Activated CD4-positive, alpha-beta T cell treated with anti-CD3 and anti-CD28 coated beads, Interleukin-10, Interleukin-2, amounts not matched to agents 100 ng/mL and 50 ng/mL, durations not matched to agents 16 hours and 8 hours (primary cell): Measurements from ENCODE around the gene SRP9.
"Not testable (repeated sequence)": the region's sequence is repeated elsewhere in the genome, so short reads cannot be mapped to it uniquely, and the experiment has no call there.

Source experiments
- DNase-seq: peaks from one replicate; pipeline ENCODE4 v3.0.0-alpha.2; 2020

Gene SRP9

DNA sequence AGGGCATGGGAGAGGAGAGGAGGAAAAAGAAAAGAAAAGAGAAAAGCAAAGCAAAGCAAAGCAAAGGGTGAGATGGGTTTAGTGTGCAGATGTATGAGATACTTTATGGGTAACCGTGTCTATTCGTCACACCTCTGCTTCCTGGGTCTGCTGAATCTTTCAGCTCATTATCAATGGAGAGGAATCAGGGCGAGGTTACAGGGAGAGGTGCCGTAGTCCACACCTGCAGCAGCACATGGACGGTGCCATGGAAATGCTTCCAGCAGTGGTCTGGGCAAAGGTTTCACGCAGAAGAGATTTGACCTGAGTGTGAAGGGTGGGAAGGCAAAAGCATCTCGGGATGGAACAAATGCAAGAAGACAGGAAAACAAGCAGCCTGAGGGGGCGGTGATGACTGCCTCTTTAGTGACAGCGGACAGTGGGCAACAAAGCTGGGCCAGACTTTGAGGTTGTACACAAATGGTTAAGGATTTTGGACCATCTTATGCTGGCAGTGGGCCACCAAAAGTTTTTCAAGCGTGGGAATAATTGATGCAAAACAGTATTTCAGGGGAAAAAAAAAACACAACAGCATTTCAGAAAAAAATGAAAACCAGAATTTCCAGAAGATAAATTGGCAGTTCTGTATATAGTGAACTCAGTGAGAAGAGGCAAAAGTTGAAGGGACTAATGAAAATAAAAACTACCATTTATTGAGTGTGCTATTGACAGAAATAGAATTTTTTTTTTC lies 19.5 kb upstream of the SRP9 start:
- no peak for DNase-seq

DNA sequence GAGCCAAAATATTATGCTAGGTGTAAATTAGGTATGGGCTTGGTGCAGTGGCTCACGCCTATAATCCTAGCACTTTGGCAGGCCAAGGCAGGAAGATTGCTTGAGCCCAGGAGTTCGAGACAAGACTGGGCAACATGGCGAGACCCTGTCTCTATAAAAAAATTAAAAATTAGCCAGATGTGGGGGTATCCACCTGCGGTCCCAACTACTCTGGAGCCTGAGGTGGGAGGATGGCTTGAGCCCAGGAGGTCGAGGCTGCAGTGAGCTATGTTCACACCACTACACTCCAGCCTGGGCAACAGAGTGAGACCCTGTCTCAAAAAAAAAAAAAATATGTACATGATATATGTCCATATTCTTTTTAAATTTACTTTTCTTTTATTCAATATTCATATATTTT lies 17.7 kb upstream of the SRP9 start:
- not testable (repeated sequence) for DNase-seq

DNA sequence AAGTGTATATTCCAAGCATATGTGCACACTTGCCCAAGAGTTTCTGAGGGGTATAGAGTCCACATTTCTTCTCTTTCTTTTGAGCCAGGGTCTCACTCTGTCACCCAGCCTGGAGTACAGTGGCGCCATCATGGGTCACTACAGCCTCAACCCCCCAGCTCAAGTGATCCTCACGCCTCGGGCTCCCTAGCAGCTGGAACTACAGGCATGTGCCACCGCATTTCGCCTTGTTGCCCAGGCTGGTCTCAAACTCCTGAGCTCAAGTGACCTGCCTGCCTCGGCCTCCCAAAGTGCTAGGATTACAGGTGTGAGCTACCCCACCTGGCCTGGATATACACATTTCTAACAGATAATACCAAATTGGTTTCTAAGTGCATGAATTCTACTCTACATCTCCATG lies 17.1 kb upstream of the SRP9 start:
- DNase-seq, result no peak

DNA sequence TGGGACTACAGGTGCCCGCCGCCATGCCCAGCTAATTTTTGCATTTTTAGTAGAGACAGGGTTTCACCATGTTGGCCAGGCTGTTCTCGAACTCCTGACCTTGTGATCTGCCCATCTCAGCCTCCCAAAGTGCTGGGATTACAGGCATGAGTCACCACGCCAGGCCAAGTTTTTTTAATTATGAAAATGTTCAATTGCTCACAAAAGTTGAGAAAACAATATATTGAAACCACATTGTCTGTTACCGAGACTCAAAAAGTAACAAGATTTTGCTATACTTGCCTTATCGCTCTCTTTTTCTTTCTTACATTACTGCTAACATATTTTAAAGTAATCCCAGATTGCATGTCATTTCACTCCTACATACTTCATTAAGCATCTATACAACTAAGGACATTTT lies 16.2 kb upstream of the SRP9 start:
- DNase-seq, result not testable (repeated sequence)

DNA sequence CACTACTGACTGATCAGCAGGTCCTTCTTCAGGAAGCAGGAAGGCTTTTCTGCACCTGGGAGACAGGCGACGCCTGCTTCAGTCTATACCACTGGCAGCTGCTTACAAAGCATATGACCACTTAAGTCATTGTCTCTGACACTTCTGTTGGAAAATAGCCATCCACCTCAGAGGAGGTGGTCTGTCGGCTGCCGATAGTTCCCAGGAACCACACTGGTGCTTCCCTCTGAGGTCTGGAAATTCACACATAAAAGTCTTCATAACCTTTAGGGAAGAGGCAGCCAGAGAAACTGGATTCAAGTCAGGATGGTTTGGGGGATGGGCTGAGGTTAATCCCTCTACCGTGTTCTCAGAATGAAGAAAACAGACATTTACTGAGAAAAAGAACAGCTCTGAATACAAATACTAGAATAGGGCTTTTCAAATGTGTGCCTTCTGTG lies 15.6 kb upstream of the SRP9 start:
- no peak for DNase-seq

DNA sequence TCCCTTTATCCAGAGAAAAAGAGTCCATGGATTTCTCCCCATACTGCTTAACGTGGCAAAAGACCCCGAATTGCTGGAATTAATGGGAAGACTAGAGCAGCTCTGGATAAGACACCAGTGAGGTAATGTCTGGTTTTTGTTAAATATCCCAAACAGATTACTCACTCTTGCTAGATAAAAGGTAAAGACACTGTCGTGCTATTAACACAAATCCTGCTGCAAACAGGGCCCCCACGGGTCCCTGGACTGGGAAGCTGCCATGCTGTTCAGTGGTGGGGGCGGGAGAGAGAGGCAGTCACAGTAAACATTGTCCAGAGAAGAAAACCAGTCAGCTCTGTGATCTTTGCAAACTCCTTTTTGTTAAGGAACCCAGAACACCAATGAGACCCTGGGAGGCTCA lies 15.2 kb upstream of the SRP9 start:
- DNase-seq, result no peak

DNA sequence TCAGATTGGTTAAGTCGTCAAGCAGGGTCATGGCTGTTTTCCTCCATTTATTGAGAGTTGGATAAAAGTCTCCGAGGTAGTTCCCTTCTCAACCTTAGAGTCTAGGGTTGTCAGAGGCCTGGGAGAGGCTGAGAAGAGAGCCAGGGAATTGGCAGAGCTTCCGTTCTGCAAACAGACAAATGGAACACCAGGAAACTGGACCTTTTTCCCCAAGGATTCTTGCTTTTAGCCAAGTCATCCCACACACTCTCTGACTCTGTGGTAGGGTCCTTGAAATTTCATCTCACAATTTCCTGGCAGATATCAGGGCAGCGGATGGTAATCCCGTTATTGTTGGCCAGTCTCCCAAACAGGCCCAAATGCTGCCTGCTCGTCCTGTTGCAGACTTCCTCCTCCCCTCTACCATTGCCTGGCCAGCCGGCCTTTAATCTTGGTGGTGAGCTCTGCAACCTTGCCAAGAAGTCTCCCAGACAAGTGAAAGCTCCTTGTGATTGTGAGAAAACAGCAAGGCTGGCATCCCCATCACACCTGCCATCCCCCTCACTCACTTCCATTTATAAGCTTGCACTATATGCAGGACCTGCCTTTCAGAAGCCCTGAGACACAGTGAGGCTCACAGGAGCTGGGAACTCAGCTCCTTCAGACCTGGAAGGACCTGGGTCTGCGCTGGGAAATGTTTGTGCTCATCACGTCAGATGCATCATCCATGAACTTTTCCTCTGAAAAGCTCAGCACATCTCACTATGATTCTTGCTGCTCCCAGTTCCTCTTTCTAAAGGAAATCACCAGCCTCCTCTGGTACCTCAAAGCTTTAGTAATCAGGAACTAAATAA lies 13.7 kb upstream of the SRP9 start:
- DNase-seq, result no peak

DNA sequence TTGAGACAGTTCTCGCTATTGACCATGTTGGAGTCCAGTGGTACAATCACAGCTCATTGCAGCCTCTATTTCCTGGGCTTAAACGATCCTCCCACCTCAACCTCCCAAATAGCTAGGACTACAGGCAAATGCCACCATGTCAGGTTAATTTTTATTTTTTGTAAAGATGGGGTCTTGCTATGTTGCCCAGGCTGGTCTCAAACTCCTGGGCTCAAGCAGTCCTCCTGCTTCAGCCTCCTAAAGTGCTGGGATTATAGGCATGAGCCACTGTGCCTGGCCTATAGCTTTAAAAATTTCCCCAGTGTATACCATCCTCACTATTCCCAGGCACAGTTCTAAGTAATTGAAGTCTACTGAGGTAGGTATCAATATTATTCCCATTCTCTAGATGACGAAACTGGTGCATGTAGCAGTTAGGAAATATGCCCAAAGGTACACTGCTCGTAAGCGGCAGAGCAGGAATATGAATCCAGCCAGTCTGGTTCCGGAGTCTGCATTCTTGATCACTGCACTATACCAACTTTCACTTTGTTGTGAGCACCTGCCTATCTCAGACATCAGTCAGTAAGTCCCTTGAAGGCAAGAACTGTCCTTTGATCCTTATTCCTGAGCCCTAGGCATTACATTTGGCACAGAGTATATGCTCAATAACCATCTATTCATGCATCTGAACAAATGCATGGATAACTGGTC lies 11.5 kb upstream of the SRP9 start:
- no peak for DNase-seq

DNA sequence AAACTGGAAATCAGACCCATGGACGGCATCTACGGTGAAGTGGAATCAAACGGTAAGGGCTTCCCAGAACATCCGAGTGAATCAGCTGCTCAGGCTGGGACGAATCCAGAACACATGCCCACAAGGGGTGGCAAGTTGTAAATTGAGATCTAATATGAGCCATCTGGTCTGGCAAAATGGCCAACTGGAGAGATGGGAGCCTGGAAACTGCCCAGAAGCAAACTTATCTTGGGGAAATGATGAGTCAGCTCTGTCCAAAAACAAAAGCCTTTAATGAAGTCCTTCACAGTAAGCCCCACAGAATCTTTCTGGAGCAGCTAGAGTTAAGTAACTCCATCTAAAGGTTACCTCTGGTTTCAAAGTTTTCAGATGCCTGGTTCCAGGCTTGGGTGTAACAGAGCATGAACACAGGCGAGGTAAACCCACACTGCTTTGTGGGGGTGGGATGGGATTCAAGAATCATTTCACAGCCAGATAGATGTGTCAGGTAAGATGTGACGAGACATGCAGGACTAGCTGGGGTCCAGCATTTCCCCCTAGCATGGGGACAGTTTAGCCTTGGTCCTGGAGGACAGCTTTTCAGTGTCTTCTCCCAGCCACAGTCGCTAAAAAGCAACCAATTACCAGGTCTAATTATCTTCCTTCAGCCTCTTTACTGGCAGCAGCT lies 10.5 kb upstream of the SRP9 start:
- no peak for DNase-seq

DNA sequence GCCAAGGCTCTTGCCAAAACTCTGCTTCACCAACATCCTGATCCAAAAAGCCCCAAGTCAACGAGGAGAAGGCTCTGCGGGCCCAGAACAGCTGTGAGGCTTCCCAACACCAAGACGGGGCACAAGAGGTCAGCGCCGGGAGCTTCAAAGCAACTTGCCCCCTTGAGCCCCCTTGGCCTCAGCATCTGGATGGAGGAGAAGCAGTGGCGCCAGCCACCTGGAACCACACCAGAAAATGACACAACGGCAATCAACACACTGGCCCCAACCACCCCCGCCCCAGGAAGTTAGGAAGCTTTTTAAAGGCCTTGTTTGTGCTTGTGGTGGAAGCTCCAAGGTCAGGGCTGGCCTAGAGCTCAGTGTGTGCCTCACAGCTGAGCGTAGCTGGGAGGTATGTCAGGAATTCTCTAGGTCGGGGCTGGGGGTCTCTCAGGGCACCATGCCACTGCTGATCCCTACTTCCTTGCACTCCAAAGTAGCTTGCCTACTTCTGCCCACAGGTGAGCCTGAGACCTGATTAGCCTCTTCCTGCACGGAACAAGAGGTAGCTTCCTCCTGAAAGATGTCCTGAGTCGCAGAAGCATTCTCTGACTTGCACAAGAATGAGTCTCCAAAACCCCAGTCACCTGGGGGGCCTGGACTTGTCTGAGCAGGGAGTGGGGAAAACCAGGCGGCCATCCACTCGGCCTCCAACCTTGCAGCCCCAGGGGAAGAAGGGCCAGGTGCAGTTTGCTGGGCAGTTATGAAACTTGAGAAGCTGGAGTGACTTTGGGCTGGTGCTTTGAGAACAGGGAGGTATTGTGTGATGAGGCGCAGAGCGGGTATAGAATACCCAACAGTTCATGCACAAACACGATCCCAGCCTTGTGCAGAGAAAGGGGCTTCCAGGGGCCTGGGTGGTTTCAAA lies 9.7 kb upstream of the SRP9 start:
- DNase-seq, result no peak

DNA sequence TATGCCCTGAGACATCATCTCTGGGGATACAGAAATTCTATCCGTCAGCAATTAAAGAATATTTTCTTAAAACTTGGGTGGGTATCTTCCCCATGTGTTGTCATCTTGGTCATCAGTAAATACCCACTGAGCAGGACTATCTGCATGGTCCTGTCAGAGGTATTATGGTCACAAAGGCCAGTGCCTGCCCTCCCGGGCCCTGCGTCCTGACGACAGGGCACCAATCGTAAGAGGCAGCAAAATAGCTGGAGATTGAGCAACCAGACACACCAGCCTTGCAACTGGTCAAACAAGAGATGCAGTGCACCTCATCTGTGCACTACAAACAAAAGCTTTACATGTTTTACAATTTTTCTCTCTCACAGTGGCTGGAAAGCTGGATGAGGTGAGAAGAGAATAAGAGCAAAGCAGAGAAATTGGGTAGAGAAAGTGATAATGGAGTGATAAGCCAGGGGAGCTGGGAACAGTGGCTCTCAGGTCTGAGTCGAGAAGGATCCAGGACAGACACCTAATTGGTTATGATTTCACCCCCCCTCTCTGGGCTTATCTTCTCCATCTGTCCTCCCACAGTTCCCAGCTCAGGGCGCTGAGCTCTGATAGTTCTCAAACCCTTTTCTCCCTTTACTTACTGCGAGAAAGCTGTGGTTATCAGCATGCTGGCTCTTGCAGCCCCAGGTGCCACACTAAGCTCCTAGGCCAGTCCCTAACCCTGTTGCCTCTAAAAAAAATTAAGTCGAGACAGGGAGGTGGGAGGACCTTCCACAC lies 8.8 kb upstream of the SRP9 start:
- no peak for DNase-seq

DNA sequence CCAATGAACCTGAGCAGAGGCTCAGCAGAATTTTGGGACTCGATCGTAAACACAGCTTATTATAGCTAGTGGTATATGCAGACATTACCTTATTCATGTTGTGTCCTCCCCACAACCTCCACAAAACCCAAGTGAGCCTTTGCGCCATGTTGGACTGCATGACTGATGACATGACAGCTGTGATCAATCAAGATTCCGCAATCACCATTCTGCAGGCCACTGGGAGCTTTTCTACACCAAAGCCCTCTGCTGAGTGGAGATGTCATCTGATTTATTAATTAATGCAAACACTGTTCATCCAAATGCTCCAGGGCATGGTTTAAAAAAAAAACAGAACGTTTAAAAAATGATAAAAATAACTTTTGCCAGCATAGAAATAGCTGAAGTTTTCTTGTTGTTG lies 7.9 kb upstream of the SRP9 start:
- no peak for DNase-seq

DNA sequence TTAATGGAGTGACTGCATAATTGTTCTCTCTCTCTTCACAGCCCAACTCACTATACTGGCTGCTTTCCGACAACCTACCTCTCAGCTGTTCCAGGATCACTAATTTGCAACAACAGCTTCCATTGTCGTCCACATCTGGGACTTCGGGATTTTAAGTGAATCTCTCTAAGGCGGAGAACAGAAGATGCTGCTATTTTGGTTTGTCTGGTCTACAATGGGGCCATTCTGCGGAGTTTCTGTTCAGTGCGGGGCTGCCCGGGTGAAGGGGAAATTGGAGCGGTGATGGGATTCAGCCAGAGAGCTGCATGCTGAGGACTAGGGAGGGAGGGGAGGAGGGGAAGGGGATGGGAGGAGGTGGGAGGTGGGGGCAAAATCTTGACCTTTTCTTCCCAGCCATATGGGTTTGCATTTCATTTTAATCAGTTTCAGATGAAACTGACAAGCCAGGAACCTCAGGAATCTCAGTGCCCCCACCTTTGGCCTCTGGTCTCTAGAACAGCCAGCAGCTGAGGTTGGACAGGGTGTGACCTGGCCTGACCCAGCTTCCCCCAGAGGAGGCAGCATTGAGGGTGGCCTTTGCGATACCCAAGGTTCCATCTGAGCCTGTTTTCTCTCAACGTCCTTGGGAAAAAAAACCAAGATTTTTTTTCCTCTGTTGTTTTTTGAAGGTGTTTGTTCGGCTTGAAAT lies 6.9 kb upstream of the SRP9 start:
- DNase-seq, result no peak

DNA sequence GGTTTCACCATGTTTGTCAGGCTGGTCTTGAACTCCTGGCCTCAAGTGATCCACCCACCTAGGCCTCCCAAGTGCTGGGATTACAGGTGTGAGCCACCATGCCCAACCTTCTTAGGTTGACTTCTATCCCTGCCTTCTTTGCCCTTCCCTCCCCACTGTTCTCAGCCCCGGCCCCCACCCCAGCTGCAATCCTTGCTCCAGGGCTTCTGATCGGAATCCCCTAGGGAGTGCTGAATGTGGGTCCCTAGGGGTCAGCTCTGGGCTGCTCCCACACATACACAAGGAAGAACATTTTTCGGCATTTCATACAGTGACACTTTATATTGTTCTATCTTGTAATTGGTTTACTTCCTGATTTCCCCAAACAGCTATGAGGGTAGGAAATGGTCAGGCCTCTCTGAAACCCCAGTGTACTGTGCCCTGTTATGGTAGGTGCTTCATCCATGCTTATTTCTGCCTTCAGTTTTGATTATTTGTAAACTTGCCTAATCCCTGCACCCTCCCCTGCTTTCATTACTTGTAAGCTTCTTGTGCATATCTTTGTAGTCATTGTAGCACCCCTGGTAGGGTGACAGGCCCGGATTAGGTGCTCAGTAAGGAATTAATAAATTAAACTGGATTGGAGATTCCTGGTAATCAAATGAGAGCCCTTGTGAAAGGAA lies 5.8 kb upstream of the SRP9 start:
- DNase-seq, result no peak

DNA sequence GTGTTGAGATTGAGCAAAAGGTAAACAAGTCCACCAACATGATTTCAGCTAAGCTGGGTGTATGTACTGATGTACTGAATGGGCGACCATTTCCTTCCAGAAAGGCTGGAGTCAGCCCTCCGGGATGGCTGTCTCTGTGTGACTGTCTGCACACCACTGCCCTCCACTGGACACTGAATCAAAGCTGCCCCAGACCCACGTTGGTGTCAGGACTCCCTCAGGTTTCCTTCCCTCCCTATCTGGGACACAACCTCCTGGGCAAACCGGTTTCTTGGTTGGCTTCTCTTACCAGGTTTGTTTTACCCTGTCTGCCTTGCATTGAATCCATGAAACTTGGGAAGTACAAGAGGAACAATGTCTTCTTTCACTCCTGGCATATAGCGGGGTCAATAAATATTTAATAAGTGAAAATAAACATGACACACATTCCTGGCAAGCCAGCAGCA lies 5.3 kb upstream of the SRP9 start:
- DNase-seq, result peak; percentile 41

DNA sequence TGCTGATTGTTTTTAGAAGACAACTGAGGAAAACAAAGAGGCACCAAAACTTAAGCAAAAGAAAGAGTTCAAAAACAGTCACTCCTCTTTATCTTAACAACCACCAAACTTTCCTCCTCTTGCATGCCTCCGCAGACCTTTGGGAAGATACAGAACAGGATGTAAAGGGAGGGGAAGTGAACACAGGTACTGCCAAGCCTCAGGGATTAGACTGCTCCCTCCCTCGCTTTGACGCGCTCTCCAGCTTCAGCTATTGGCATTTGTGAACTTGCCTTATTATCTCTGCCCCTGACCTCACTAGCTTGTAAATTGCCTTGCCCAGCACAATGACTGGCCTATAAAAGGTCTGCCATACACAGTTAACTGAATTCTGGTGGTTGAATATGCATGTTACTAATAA lies 4.8 kb upstream of the SRP9 start:
- no peak for DNase-seq

DNA sequence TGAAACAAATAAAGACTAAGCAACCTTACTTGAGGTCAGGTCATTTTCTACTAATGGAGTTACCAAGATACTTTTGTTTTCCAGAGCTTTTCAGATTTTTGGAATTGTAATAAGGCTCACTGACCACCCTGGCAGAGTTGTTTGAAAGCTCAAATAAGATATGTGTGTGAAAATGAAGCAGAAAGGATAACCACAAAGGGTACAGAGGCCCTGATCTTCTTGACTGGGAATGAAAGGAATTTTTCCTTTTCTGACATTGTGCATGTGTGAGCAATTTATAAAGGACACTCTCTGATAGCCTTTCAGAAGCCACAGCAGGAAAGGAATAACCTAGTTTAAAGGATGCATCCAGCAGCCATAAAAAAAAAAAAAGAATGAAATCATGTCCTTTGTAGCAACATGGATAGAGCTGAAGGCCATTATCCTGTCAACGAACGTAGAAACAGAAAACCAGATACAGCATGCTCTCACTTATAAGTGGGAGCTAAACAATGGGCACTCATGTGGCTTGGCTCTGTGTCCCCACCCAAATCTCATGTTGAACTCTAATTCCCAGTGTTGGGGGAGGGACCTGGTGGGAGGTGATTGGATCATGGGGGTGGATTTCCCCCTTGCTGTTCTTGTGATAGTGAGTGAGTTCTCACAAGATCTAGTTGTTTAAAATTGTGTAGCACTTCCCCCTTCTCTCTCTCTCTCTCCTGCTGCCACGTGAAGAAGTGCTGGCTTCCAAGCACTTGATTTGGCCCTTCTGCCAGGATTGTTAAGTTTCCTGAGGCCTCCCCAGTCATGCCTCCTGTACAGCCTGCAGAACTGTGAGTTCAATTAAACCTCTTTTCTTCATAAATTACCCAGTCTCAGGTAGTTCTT lies 3.1 kb upstream of the SRP9 start:
- DNase-seq, result no peak

DNA sequence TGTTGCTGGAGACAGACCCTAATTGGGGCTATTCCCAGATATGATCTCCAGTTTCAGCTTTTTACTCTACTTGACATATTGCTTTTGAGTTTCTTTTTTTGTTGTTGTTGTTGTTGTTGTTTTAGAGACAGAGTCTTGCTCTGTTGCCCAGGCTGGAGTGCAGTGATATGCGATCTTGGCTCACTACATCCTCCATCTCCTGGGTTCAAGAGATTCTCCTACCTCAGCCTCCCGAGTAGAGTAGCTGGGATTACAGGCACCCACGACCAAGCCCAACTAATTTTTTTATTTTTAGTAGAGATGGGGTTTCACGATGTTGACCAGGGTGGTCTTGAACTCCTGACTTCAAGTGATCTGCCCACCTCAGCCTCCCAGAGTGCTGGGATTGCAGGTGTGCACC lies 1.3 kb upstream of the SRP9 start:
- DNase-seq, result no peak

DNA sequence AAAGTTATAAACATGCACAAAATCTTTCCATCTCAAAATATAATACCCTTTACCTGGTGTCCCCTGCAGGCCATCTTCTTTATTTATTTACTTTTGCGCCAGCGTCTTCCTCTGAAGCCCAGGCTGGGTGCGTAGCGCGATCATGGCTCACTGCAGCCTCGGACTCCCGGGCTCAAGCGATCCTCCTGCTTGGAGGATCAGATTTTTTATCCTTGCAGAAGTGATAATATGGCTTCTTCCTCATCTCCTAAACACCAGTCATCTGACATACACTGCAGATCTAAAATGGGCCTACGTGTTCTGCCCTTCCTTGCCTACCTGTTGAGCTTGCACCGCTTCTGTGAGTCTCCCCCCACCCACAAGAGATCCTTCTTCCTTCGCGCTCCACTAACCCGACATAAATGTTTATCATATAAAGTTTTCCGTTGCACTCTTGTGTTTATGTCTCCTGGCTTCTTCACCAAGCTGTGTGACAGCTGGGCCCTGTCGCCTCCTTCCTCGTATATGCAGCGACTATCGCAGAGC lies 506 bp upstream of the SRP9 start:
- DNase-seq, result no peak
